Measurements from ENCODE around the gene TSPAN14. TPM values are rescaled to one million over a fixed set of nuclear protein-coding genes. Genes with fewer than 3 reads are reported as not detected.
A peak's percentile ranks its signal among the peaks of the same experiment; 100 is the strongest.

Gene TSPAN14
- total and polyA plus RNA-seq, 2 of the 13 experiments (the other 11 are each of a cell fraction or from before 2014, with no cell fraction given): 24.1 to 80.6 TPM

- TF ChIP-seq, protein P1, sequence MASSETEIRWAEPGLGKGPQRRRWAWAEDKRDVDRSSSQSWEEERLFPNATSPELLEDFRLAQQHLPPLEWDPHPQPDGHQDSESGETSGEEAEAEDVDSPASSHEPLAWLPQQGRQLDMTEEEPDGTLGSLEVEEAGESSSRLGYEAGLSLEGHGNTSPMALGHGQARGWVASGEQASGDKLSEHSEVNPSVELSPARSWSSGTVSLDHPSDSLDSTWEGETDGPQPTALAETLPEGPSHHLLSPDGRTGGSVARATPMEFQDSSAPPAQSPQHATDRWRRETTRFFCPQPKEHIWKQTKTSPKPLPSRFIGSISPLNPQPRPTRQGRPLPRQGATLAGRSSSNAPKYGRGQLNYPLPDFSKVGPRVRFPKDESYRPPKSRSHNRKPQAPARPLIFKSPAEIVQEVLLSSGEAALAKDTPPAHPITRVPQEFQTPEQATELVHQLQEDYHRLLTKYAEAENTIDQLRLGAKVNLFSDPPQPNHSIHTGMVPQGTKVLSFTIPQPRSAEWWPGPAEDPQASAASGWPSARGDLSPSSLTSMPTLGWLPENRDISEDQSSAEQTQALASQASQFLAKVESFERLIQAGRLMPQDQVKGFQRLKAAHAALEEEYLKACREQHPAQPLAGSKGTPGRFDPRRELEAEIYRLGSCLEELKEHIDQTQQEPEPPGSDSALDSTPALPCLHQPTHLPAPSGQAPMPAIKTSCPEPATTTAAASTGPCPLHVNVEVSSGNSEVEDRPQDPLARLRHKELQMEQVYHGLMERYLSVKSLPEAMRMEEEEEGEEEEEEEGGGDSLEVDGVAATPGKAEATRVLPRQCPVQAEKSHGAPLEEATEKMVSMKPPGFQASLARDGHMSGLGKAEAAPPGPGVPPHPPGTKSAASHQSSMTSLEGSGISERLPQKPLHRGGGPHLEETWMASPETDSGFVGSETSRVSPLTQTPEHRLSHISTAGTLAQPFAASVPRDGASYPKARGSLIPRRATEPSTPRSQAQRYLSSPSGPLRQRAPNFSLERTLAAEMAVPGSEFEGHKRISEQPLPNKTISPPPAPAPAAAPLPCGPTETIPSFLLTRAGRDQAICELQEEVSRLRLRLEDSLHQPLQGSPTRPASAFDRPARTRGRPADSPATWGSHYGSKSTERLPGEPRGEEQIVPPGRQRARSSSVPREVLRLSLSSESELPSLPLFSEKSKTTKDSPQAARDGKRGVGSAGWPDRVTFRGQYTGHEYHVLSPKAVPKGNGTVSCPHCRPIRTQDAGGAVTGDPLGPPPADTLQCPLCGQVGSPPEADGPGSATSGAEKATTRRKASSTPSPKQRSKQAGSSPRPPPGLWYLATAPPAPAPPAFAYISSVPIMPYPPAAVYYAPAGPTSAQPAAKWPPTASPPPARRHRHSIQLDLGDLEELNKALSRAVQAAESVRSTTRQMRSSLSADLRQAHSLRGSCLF (CRISPR knock-in tag; IDR thresholded peaks at IDR 0.05; ENCODE audit: borderline replicate concordance): no peak
- TF ChIP-seq, protein P2, sequence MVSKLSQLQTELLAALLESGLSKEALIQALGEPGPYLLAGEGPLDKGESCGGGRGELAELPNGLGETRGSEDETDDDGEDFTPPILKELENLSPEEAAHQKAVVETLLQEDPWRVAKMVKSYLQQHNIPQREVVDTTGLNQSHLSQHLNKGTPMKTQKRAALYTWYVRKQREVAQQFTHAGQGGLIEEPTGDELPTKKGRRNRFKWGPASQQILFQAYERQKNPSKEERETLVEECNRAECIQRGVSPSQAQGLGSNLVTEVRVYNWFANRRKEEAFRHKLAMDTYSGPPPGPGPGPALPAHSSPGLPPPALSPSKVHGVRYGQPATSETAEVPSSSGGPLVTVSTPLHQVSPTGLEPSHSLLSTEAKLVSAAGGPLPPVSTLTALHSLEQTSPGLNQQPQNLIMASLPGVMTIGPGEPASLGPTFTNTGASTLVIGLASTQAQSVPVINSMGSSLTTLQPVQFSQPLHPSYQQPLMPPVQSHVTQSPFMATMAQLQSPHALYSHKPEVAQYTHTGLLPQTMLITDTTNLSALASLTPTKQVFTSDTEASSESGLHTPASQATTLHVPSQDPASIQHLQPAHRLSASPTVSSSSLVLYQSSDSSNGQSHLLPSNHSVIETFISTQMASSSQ (IDR thresholded peaks at IDR 0.05; ENCODE audit: low read depth): no peak
- TF ChIP-seq, protein P2 (CRISPR knock-in tag; IDR thresholded peaks at IDR 0.05; ENCODE audit: borderline replicate concordance): no peak
- no peak for TF ChIP-seq ATF6 (CRISPR knock-in tag; conservative IDR thresholded peaks at IDR 0.05)
- 0 out of 2 replicates have a peak, but pooled peaks have one; percentile 59 for TF ChIP-seq ZNF619 (CRISPR knock-in tag; IDR thresholded peaks at IDR 0.05)
- TF ChIP-seq ZNF878 (CRISPR knock-in tag; IDR thresholded peaks at IDR 0.05): 0 out of 2 replicates have a peak, but pooled peaks have one; percentile 17
- peak; percentile 66 for TF ChIP-seq ZNF687 (CRISPR knock-in tag; IDR thresholded peaks at IDR 0.05)
- no peak for TF ChIP-seq HCFC1 (IDR thresholded peaks at IDR 0.05; ENCODE audit: low read depth, low read length)
- no peak for TF ChIP-seq ZNF572 (CRISPR knock-in tag; IDR thresholded peaks at IDR 0.05)
- TF ChIP-seq NR1H2 (CRISPR knock-in tag; IDR thresholded peaks at IDR 0.05; ENCODE audit: borderline replicate concordance, low read depth): no peak
Measured at GRCh38 chr10:80413271-80413996, 40.7 kb upstream of the TSPAN14 start (continued).
